Keratinocyte (primary cell): ENCODE results near the gene ZGPAT. TPM values are rescaled to one million over a fixed set of nuclear protein-coding genes. Genes with fewer than 3 reads are reported as not detected.

Experiments used
- DNase-seq: peaks from one replicate; pipeline ENCODE4 v3.0.0-alpha.2; 2011; ENCODE audit warnings: low read depth, missing footprints, low spot score
- FAIRE-seq: peaks from 2 replicates; lab custom pipeline; 2011; peaks lifted over from hg19 to GRCh38; lab: Jason Lieb, UNC
- H2AFZ ChIP-seq: 2 replicates; pipeline ENCODE4 v1.6.0; 2012; ENCODE audit warnings: low read length, control low read depth, inconsistent platforms; ENCODE audit not compliant: control insufficient read depth
- H3K27ac ChIP-seq: 2 replicates; pipeline ENCODE4 v1.5.1; 2011; ENCODE audit warnings: low read length; ENCODE audit not compliant: control insufficient read depth, insufficient read depth
- H3K27me3 ChIP-seq: 3 replicates; pipeline ENCODE4 v1.6.0; 2011; ENCODE audit warnings: low read length; ENCODE audit not compliant: control insufficient read depth, insufficient read depth; ENCODE audit errors: extremely low read depth
- H3K36me3 ChIP-seq, 2 experiments: 2 replicates in 1 of 2; 3 replicates in 1 of 2; pipeline ENCODE4 v1.5.1; 2011; ENCODE audit warnings: low read length in 2 of 2, mild to moderate bottlenecking in 1 of 2; ENCODE audit not compliant: control insufficient read depth in 2 of 2, insufficient read depth in 2 of 2; ENCODE audit errors: extremely low read depth in 1 of 2
- H3K4me1 ChIP-seq: 3 replicates; pipeline ENCODE4 v1.5.1; 2011; ENCODE audit warnings: low read length; ENCODE audit not compliant: control insufficient read depth, insufficient read depth; ENCODE audit errors: extremely low read depth
- H3K4me2 ChIP-seq: 3 replicates; pipeline ENCODE4 v1.6.0; 2011; ENCODE audit warnings: low read depth, low read length; ENCODE audit not compliant: control insufficient read depth, insufficient read depth; ENCODE audit errors: extremely low read depth
- H3K4me3 ChIP-seq, 3 experiments: fragments of 200-600 bp in 1 of 3; sonication (generic) in 1 of 3; 2 replicates in 2 of 3; 3 replicates in 1 of 3; pipeline ENCODE4 v1.5.1; 2011 to 2016; ENCODE audit warnings: low read length in 3 of 3, mild to moderate bottlenecking in 3 of 3, control low read depth in 2 of 3, inconsistent platforms in 1 of 3, low read depth in 1 of 3, mixed read lengths in 1 of 3, mixed run types in 1 of 3, moderate library complexity in 1 of 3; ENCODE audit not compliant: control insufficient read depth in 2 of 3, insufficient read depth in 2 of 3; ENCODE audit errors: extremely low read depth in 1 of 3
- H3K79me2 ChIP-seq: 2 replicates; pipeline ENCODE4 v1.6.0; 2012; ENCODE audit warnings: low read length; ENCODE audit not compliant: control insufficient read depth, insufficient read depth
- H3K9ac ChIP-seq: 3 replicates; pipeline ENCODE4 v1.6.0; 2011; ENCODE audit warnings: low read length; ENCODE audit not compliant: control insufficient read depth, insufficient read depth; ENCODE audit errors: extremely low read depth
- H3K9me1 ChIP-seq: 3 replicates; pipeline ENCODE4 v1.6.0; 2011; ENCODE audit warnings: low read length; ENCODE audit not compliant: control insufficient read depth, insufficient read depth; ENCODE audit errors: extremely low read depth
- H3K9me3 ChIP-seq: 2 replicates; pipeline ENCODE4 v1.5.1; 2012; ENCODE audit warnings: low read depth, low read length; ENCODE audit not compliant: control insufficient read depth
- H4K20me1 ChIP-seq: 3 replicates; pipeline ENCODE4 v1.6.0; 2011; ENCODE audit warnings: low read length; ENCODE audit not compliant: control insufficient read depth, insufficient read depth; ENCODE audit errors: extremely low read depth
- CTCF ChIP-seq, 3 experiments: IDR thresholded peaks in 1 of 3; conservative IDR thresholded peaks in 1 of 3; optimal IDR thresholded peaks in 1 of 3; 2 replicates in 2 of 3; 3 replicates in 1 of 3; pipeline versions ENCODE3 to v1.5.1; 2011; ENCODE audit warnings: low read length in 3 of 3, mild to moderate bottlenecking in 3 of 3, moderate library complexity in 2 of 3, control low read depth in 1 of 3, inconsistent platforms in 1 of 3; ENCODE audit not compliant: insufficient read depth in 2 of 3; ENCODE audit errors: extremely low read depth in 1 of 3
- EZH2 ChIP-seq: IDR thresholded peaks from one replicate; pipeline ENCODE4 v1.6.1; 2012; ENCODE audit warnings: inconsistent platforms, mild to moderate bottlenecking, low read length, moderate library complexity
- dilution Hi-C: fragments of 300-500 bp; cut with MboI; formaldehyde crosslinking; loops from one replicate; pipeline ENCODE4 v1.7.0; 2020; ENCODE audit warnings: low sequenced_read_pairs; ENCODE audit not compliant: extremely low pct_ligation_motif_present
- polyA plus RNA-seq, 5 experiments: library from polyadenylated mRNA; depleted of rRNA in 3 of 5; stranded (reverse) in 3 of 5; stranded (forward) in 1 of 5; unstranded in 1 of 5; fragments of >200 nt; gene quantifications; 1 replicate in 1 of 5; 2 replicates in 3 of 5; 3 replicates in 1 of 5; pipeline versions ENCODE4 v1.2.1 to v1.2.3, GENCODE V29; 2011 to 2012; ENCODE audit warnings: missing spikeins in 2 of 5, low read depth in 1 of 5, low replicate concordance in 1 of 5

Gene ZGPAT
- polyA plus RNA-seq, 1 donor (not counting 4 experiments of a cell fraction or from before 2014, with no cell fraction given) = 7.8 TPM

- Histone ChIP-seq H3K79me2 (peaks cover 16% of the 10 kb centered on the region), H3K4me3 (peak overlapping the region in 1 of 3 experiments; percentile 43), H4K20me1 (no peaks in the 10 kb centered on the region), H3K4me1 (peaks cover 57% of the 10 kb centered on the region), H2AFZ (no peak overlapping the region), H3K9me1 (no peaks in the 10 kb centered on the region), H3K9me3 (no peaks in the 10 kb centered on the region), H3K36me3 (peaks cover 1 to 8% of the 10 kb centered on the region in 2 experiments), H3K9ac (peak overlapping the region; percentile 44), H3K4me2 (peak overlapping the region; percentile 56), H3K27me3 (no peaks in the 10 kb centered on the region), H3K27ac (peak overlapping the region; percentile 56)
- dilution Hi-C loops = no loop called here
- DNase-seq = no peak
- TF ChIP-seq EZH2 (no peak), CTCF (optimal IDR thresholded peaks at IDR 0.05 in 1 of 3, IDR thresholded peaks at IDR 0.05 in 1 of 3, conservative IDR thresholded peaks at IDR 0.05 in 1 of 3; ENCODE audit: extremely low read depth in 1 of 3, insufficient read depth in 2 of 3, low read length in 3 of 3) (no peak)
- FAIRE-seq = no peak
Observed at GRCh38 chr20:63695424-63696305, 12.2 kb upstream of the ZGPAT start.

GRCh38 chr20:63696306-63696627 lies 11.6 kb upstream of the ZGPAT start:
- peak; percentile 77 for DNase-seq
- peak overlapping the region; percentile 56 for H3K4me2 ChIP-seq
- H3K9ac ChIP-seq = peak overlapping the region; percentile 72
- no peaks in the 10 kb centered on the region for H3K9me3 ChIP-seq
- H3K27me3 ChIP-seq = no peaks in the 10 kb centered on the region
- dilution Hi-C loops = no loop called here
- H3K4me1 ChIP-seq = peaks cover 53% of the 10 kb centered on the region
- peak overlapping the region; percentile 56 for H3K27ac ChIP-seq
- no peaks in the 10 kb centered on the region for H3K9me1 ChIP-seq
- no peak for TF ChIP-seq CTCF (optimal IDR thresholded peaks at IDR 0.05 in 1 of 3, IDR thresholded peaks at IDR 0.05 in 1 of 3, conservative IDR thresholded peaks at IDR 0.05 in 1 of 3; ENCODE audit: extremely low read depth in 1 of 3, insufficient read depth in 2 of 3, low read length in 3 of 3)
- no peak for TF ChIP-seq EZH2
- H3K4me3 ChIP-seq = peak overlapping the region; percentile 55 to 92 (median 79)
- H3K79me2 ChIP-seq = peaks cover 16% of the 10 kb centered on the region
- FAIRE-seq = peak; percentile 79
- H3K36me3 ChIP-seq = peaks cover 1 to 8% of the 10 kb centered on the region in 2 experiments
- H2AFZ ChIP-seq = no peak overlapping the region
- no peaks in the 10 kb centered on the region for H4K20me1 ChIP-seq
